H1 (cell line): ENCODE results near the gene ASAP2. TPM values are rescaled to one million over a fixed set of nuclear protein-coding genes. Genes with fewer than 3 reads are reported as not detected.

Source experiments
- CBX5 ChIP-seq: fragments of 300-800, 300-1000 bp; sonication (generic); IDR thresholded peaks from 2 replicates; pipeline ENCODE4 v1.7.1; 2016; ENCODE audit warnings: antibody characterized with exemption, low read length, low read depth
- TEAD4 ChIP-seq: IDR thresholded peaks from 2 replicates; pipeline ENCODE4 v1.6.1; 2012; ENCODE audit warnings: low read depth, low read length, inconsistent platforms, mixed read lengths
- polyA plus RNA-seq, 7 experiments: library from polyadenylated mRNA; depleted of rRNA in 3 of 7; stranded (reverse) in 5 of 7; unstranded in 2 of 7; fragments of >200 nt in 5 of 7; fragments of 200-250 nt in 2 of 7; gene quantifications; 1 replicate in 5 of 7; 2 replicates in 1 of 7; 4 replicates in 1 of 7; pipeline versions ENCODE4 v1.2.1 to v1.2.3, GENCODE V29; 2011 to 2013; ENCODE audit warnings: missing spikeins in 2 of 7, mixed read lengths in 2 of 7
- total RNA-seq: library from RNA; stranded (reverse); fragmentation: NEBNext Ultra II Directional; extraction: Animal tissue kit (Norgen Biotek cat#: 25700); gene quantifications from 2 replicates; pipeline ENCODE4 v1.2.1, GENCODE V29; 2021

Gene ASAP2
- total and polyA plus RNA-seq, 2 of the 8 experiments (the other 6 are each of a cell fraction or from before 2014, with no cell fraction given): 10.2 to 18.7 TPM

DNA sequence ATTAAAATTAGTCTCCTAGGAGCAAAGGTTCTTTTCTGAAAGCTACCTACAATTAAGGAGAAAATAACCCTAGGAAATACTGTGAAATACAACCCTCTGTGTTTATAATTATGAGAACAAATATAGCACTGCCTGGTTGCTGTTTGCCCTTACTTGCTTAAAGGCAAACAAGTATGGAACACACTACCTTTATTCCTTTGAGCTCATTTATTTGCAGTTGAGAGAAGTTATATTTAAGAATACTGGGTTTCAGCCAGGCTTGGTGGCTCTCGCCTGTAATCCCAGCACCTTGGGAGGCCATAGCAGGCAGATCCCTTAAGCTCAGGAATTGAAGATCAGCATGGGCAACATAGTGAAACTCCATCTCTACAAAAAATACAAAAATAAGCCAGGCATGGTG, 244.6 kb downstream of the ASAP2 start (continued):
- TF ChIP-seq TEAD4 (no peak), CBX5 (no peak)

Other genes with a start within 250 kb of the ASAP2 start
- gene MBOAT2, start 203.1 kb upstream of the ASAP2 start, total RNA-seq: 22.7 and 23.4 TPM in 2 replicates
- 10.7 and 11.2 TPM in 2 replicates for gene MBOAT2, start 203.1 kb upstream of the ASAP2 start, polyA plus RNA-seq (2011; rRNA removed)
- 45.4 and 50.1 TPM in 2 replicates for gene ITGB1BP1, start 216.7 kb downstream of the ASAP2 start, total RNA-seq
- 8.9 and 16.1 TPM in 2 replicates for gene ITGB1BP1, start 216.7 kb downstream of the ASAP2 start, polyA plus RNA-seq (2011; rRNA removed)
- 90.1 and 93.3 TPM in 2 replicates for gene CPSF3, start 216.8 kb downstream of the ASAP2 start, total RNA-seq
- 34.8 and 44.5 TPM in 2 replicates for gene CPSF3, start 216.8 kb downstream of the ASAP2 start, polyA plus RNA-seq (2011; rRNA removed)